SK-N-SH (cell line): ENCODE results near the gene PLEKHG5. TPM values are rescaled to one million over a fixed set of nuclear protein-coding genes. Genes with fewer than 3 reads are reported as not detected.
"Not testable (repeated sequence)": the region's sequence is repeated elsewhere in the genome, so short reads cannot be mapped to it uniquely, and the experiment has no call there.

Experiments
- CTCF ChIA-PET: fragments of 300-600, 350-600 bp; formaldehyde crosslinking; extraction: SDS; loops from one replicate; lab custom pipeline; 2021; lab: Yijun Ruan, JAX
- POLR2A ChIA-PET: fragments of 350-600 bp; sonication (Branson Sonifier 250); formaldehyde crosslinking; extraction: SDS; loops from one replicate; lab custom pipeline; 2020; ENCODE audit warnings: antibody characterized with exemption, inconsistent platforms; lab: Yijun Ruan, JAX
- DNase-seq: peaks from one replicate; pipeline ENCODE4 v3.0.0; 2012
- H2AFZ ChIP-seq: fragments of 200-600 bp; sonication (generic); 2 replicates; pipeline ENCODE4 v1.8.1; 2016; ENCODE audit warnings: antibody characterized with exemption, mild to moderate bottlenecking, low read depth
- H3F3A ChIP-seq: fragments of 200-600 bp; sonication (generic); replicated peaks from 2 replicates; pipeline ENCODE3; 2016; ENCODE audit warnings: antibody characterized with exemption, mild to moderate bottlenecking; ENCODE audit not compliant: insufficient read depth
- H3K27ac ChIP-seq, 2 experiments: fragments of 200-500 bp in 1 of 2; fragments of 200-600 bp in 1 of 2; sonication (Bioruptor generic) in 1 of 2; sonication (generic), shearing (Covaris generic) in 1 of 2; 2 replicates each; pipeline versions ENCODE4 v1.5.1 to v1.6.1; 2014 to 2016; ENCODE audit warnings: low read depth in 2 of 2, inconsistent platforms in 1 of 2, low read length in 1 of 2, mild to moderate bottlenecking in 1 of 2, mixed read lengths in 1 of 2
- H3K27me3 ChIP-seq: fragments of 200-600 bp; sonication (generic), shearing (Covaris generic); 2 replicates; pipeline ENCODE4 v1.6.1; 2016; ENCODE audit warnings: mixed run types; ENCODE audit not compliant: insufficient read depth
- H3K36me3 ChIP-seq, 2 experiments: fragments of 200-500 bp in 1 of 2; fragments of 200-600 bp in 1 of 2; sonication (Bioruptor generic) in 1 of 2; sonication (generic) in 1 of 2; replicated peaks in 1 of 2; 2 replicates each; pipeline versions ENCODE3 to v1.5.1; 2014 to 2016; ENCODE audit warnings: low read length in 1 of 2, mild to moderate bottlenecking in 1 of 2; ENCODE audit not compliant: insufficient read depth in 2 of 2, control insufficient read depth in 1 of 2
- H3K4me1 ChIP-seq, 2 experiments: fragments of 200-500 bp in 1 of 2; fragments of 200-600 bp in 1 of 2; sonication (Bioruptor generic) in 1 of 2; sonication (generic), shearing (Covaris generic) in 1 of 2; 2 replicates each; pipeline versions ENCODE4 v1.5.1 to v1.6.1; 2014 to 2016; ENCODE audit warnings: low read depth in 1 of 2, low read length in 1 of 2, mixed run types in 1 of 2; ENCODE audit not compliant: insufficient read depth in 2 of 2, control insufficient read depth in 1 of 2
- H3K4me2 ChIP-seq: fragments of 200-600 bp; sonication (generic), shearing (Covaris generic); 2 replicates; pipeline ENCODE4 v1.6.1; 2017; ENCODE audit warnings: mixed run types
- H3K4me3 ChIP-seq, 2 experiments: fragments of 200-500 bp in 1 of 2; fragments of 200-600 bp in 1 of 2; sonication (Bioruptor generic) in 1 of 2; sonication (generic), shearing (Covaris generic) in 1 of 2; 2 replicates each; pipeline versions ENCODE4 v1.5.1 to v1.8.1; 2014 to 2016; ENCODE audit warnings: low read depth in 2 of 2, inconsistent platforms in 1 of 2, low read length in 1 of 2, mild to moderate bottlenecking in 1 of 2, mixed read lengths in 1 of 2, moderate library complexity in 1 of 2
- H3K79me2 ChIP-seq: fragments of 200-600 bp; sonication (generic); 2 replicates; pipeline ENCODE4 v1.8.1; 2017; ENCODE audit warnings: mild to moderate bottlenecking; ENCODE audit not compliant: insufficient read depth
- H3K9ac ChIP-seq: fragments of 200-600 bp; sonication (generic); 2 replicates; pipeline ENCODE4 v1.6.1; 2017; ENCODE audit warnings: mixed run types
- H3K9me2 ChIP-seq: fragments of 200-600 bp; sonication (generic); 2 replicates; pipeline ENCODE4 v1.6.1; 2017; ENCODE audit warnings: mixed run types
- H3K9me3 ChIP-seq: fragments of 200-600 bp; sonication (generic); 2 replicates; pipeline ENCODE4 v1.6.1; 2017; ENCODE audit warnings: mixed run types, mild to moderate bottlenecking, moderate library complexity
- H4K20me1 ChIP-seq: fragments of 200-600 bp; sonication (generic); 2 replicates; pipeline ENCODE4 v1.6.1; 2017; ENCODE audit warnings: mild to moderate bottlenecking, mixed run types; ENCODE audit not compliant: insufficient read depth
- CHD2 ChIP-seq: fragments of 150-350 bp; IDR thresholded peaks from 2 replicates; pipeline ENCODE4 v1.6.1; 2018; ENCODE audit warnings: low read length; ENCODE audit not compliant: partially characterized antibody
- CTCF ChIP-seq: fragments of 200-600 bp; sonication (generic); IDR thresholded peaks from 2 replicates; pipeline ENCODE4 v1.6.1; 2017; ENCODE audit warnings: antibody characterized with exemption, mild to moderate bottlenecking, moderate library complexity
- EP300 ChIP-seq, 2 experiments: IDR thresholded peaks; 2 replicates each; pipeline versions ENCODE4 v1.4.0 to v1.6.1; 2012; ENCODE audit warnings: borderline replicate concordance in 1 of 2, low read depth in 1 of 2, low read length in 1 of 2
- GATA2 ChIP-seq: sonication (generic); formaldehyde crosslinking; IDR thresholded peaks from 2 replicates; pipeline ENCODE4 v1.5.0; 2020; ENCODE audit warnings: mild to moderate bottlenecking, missing genetic modification reagents
- MEF2A ChIP-seq: IDR thresholded peaks from 2 replicates; pipeline ENCODE4 v1.4.0; 2012; ENCODE audit warnings: low read depth, borderline replicate concordance
- MXI1 ChIP-seq: IDR thresholded peaks from 2 replicates; pipeline ENCODE4 v1.6.1; 2012; ENCODE audit warnings: mild to moderate bottlenecking, low read depth, low read length, improper control_type of control experiment
- NFIC ChIP-seq: IDR thresholded peaks from 2 replicates; pipeline ENCODE4 v1.4.0; 2012; ENCODE audit warnings: borderline replicate concordance
- RCOR1 ChIP-seq: fragments of 150-350 bp; IDR thresholded peaks from 2 replicates; pipeline ENCODE4 v1.6.1; 2017; ENCODE audit warnings: antibody characterized with exemption, low read length
- SIN3A ChIP-seq: IDR thresholded peaks from 2 replicates; pipeline ENCODE4 v1.6.1; 2012; ENCODE audit warnings: low read depth, mild to moderate bottlenecking, low read length, moderate library complexity, borderline replicate concordance
- TAF1 ChIP-seq: IDR thresholded peaks from 2 replicates; pipeline ENCODE4 v1.6.1; 2012; ENCODE audit warnings: low read depth, mild to moderate bottlenecking, low read length, moderate library complexity, borderline replicate concordance
- TEAD4 ChIP-seq: IDR thresholded peaks from 2 replicates; pipeline ENCODE4 v1.4.0; 2012; ENCODE audit warnings: mild to moderate bottlenecking, borderline replicate concordance; ENCODE audit not compliant: insufficient read depth
- YY1 ChIP-seq: IDR thresholded peaks from 2 replicates; pipeline ENCODE4 v1.4.0; 2012; ENCODE audit warnings: low read depth, mild to moderate bottlenecking
- WGBS: methylation state at CpG from one replicate; pipeline ENCODE4 v1.1.6; 2017; ENCODE audit warnings: low lambda C conversion rate; 5-methylcytosine and 5-hydroxymethylcytosine counted together
- polyA plus RNA-seq, 3 experiments: library from polyadenylated mRNA; depleted of rRNA; stranded (reverse); fragments of >200 nt; gene quantifications; 2 replicates each; pipeline ENCODE4 v1.2.3, GENCODE V29; 2012

The PLEKHG5 gene
- polyA plus RNA-seq, 1 of the 3 experiments (the other 2 are of a cell fraction) = 14.9 TPM

GRCh38 chr1:6495041-6495441 is 3.6 kb upstream of the PLEKHG5 start:
- POLR2A ChIA-PET = interaction anchor here (0.9 to 1.5 kb wide), 5 partner anchors 9 to 25 kb away, joined by 3 to 6 read pairs (median 4); no protein-coding TSS in a partner anchor
- peak; percentile 89 for DNase-seq

GRCh38 chr1:6494627-6495026 is 3.2 kb upstream of the PLEKHG5 start:
- Histone ChIP-seq H4K20me1 (no peaks in the 10 kb centered on the region), H2AFZ (no peak overlapping the region), H3K9me3 (no peaks in the 10 kb centered on the region), H3K79me2 (peaks cover 21% of the 10 kb centered on the region; the same call in 1 of the 2 replicates), H3K27ac (peak overlapping the region in 1 of 2 experiments; percentile 79; a peak in 2 of 4 replicates), H3K9ac (no peak overlapping the region), H3K36me3 (no peaks in the 10 kb centered on the region), H3K4me1 (peaks cover 0 to 69% of the 10 kb centered on the region in 2 experiments; a peak in 2 of 4 replicates), H3K9me2 (no peaks in the 10 kb centered on the region), H3F3A (peaks cover 27% of the 10 kb centered on the region), H3K4me2 (no peak overlapping the region), H3K4me3 (no peak overlapping the region), H3K27me3 (no peaks in the 10 kb centered on the region)
- ChIA-PET POLR2A (interaction anchor here (0.9 to 1.5 kb wide), 5 partner anchors 8 to 25 kb away, joined by 3 to 6 read pairs (median 4); no protein-coding TSS in a partner anchor), CTCF (interaction anchor here (0.9 to 5.8 kb wide), 7 partner anchors 9 to 108 kb away, joined by 3 to 60 read pairs (median 7); partner anchors contain the start of genes KLHL21, NOL9 and TAS1R1)
- DNase-seq = peak; percentile 67
- TF ChIP-seq CHD2 (no peak), MXI1 (peak; percentile 84), TAF1 (no peak)
- WGBS = 82% methylated on average over 2 of the region's 4 CpGs

More at GRCh38 chr1:6495041-6495441, 3.6 kb upstream of the PLEKHG5 start:
- peaks cover 19% of the 10 kb centered on the region; the same call in 1 of the 2 replicates for H3K79me2 ChIP-seq
- H3K4me3 ChIP-seq = no peak overlapping the region; a peak in 1 of 4 replicates
- peak overlapping the region; percentile 95; the same call in 1 of the 2 replicates for H3K4me2 ChIP-seq
- H3F3A ChIP-seq = peaks cover 27% of the 10 kb centered on the region
- H4K20me1 ChIP-seq = no peaks in the 10 kb centered on the region
- peaks cover 0 to 66% of the 10 kb centered on the region in 2 experiments; a peak in 2 of 4 replicates for H3K4me1 ChIP-seq
- no peaks in the 10 kb centered on the region for H3K9me2 ChIP-seq
- 35% methylated on average over 4 of the region's 13 CpGs for WGBS
- no peaks in the 10 kb centered on the region for H3K36me3 ChIP-seq
- H3K27ac ChIP-seq = peak overlapping the region in 1 of 2 experiments; percentile 80; a peak in 2 of 4 replicates
- no peaks in the 10 kb centered on the region for H3K27me3 ChIP-seq
- no peaks in the 10 kb centered on the region for H3K9me3 ChIP-seq
- H2AFZ ChIP-seq = no peak overlapping the region
- H3K9ac ChIP-seq = no peak overlapping the region
- TF ChIP-seq MXI1 (no peak; the same call in 1 of the 2 replicates), YY1 (no peak), TEAD4 (no peak), RCOR1 (0 out of 2 replicates have a peak, but pooled peaks have one; percentile 6), GATA2 (peak; percentile 92), NFIC (peak; percentile 48; the same call in 1 of the 2 replicates), CTCF (no peak), EP300 (IDR thresholded peaks at IDR 0.05; ENCODE audit: borderline replicate concordance in 1 of 2, low read depth in 1 of 2, low read length in 1 of 2) (peak in 1 of 2 experiments; percentile 59; a peak in 1 of 4 replicates), MEF2A (no peak), SIN3A (no peak), CHD2 (peak; percentile 17)
- CTCF ChIA-PET = interaction anchor here (0.9 to 5.8 kb wide), 7 partner anchors 9 to 108 kb away, joined by 3 to 60 read pairs (median 7); partner anchors contain the start of genes KLHL21, NOL9 and TAS1R1

GRCh38 chr1:6493834-6494223 is 2.4 kb upstream of the PLEKHG5 start:
- H3K27me3 ChIP-seq, H3K9ac ChIP-seq, H3K36me3 ChIP-seq, H3K9me2 ChIP-seq, H3K27ac ChIP-seq, DNase-seq, H3K4me2 ChIP-seq, H3K4me3 ChIP-seq, H4K20me1 ChIP-seq, H2AFZ ChIP-seq, H3K9me3 ChIP-seq: not testable (repeated sequence)
- Histone ChIP-seq H3K79me2 (peaks cover 29% of the 10 kb centered on the region; the same call in 1 of the 2 replicates), H3K4me1 (peaks cover 0 to 69% of the 10 kb centered on the region in 2 experiments; a peak in 2 of 4 replicates), H3F3A (peaks cover 27% of the 10 kb centered on the region)
- ChIA-PET CTCF (interaction anchor here (1.7 to 16.2 kb wide), 3 partner anchors 12 to 61 kb away, joined by 5 to 439 read pairs (median 211); partner anchors contain the start of genes NOL9 and TAS1R1), POLR2A (interaction anchor here (0.6 kb wide), 1 partner anchor 50 kb away, joined by 4 read pairs; no protein-coding TSS in a partner anchor)
- 88% methylated on average over 4 of the region's 4 CpGs for WGBS
